ENCODE results near the gene PEPD.
A peak's percentile ranks its signal among the peaks of the same experiment; 100 is the strongest.

The PEPD gene

GRCh38 chr19:33405553-33406461 lies 115.8 kb downstream of the PEPD start:
- peak; percentile 55 to 89 for DNase-seq

DNA sequence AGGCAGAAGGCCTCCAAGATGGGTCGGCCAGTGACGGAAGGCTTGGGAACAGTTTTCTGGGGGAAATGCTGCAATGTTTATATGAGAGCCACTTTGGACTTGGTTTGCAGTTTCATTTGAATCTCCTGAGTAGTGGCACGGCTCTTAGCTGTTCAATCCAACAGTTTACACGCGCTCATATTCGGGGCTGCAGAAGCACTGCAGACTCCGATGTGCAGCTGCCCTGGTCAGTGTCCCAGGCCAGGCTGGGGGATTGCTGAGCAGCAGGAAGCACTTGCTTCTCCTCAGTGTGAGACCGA lies 116.4 kb downstream of the PEPD start:
- DNase-seq = no peak

DNA sequence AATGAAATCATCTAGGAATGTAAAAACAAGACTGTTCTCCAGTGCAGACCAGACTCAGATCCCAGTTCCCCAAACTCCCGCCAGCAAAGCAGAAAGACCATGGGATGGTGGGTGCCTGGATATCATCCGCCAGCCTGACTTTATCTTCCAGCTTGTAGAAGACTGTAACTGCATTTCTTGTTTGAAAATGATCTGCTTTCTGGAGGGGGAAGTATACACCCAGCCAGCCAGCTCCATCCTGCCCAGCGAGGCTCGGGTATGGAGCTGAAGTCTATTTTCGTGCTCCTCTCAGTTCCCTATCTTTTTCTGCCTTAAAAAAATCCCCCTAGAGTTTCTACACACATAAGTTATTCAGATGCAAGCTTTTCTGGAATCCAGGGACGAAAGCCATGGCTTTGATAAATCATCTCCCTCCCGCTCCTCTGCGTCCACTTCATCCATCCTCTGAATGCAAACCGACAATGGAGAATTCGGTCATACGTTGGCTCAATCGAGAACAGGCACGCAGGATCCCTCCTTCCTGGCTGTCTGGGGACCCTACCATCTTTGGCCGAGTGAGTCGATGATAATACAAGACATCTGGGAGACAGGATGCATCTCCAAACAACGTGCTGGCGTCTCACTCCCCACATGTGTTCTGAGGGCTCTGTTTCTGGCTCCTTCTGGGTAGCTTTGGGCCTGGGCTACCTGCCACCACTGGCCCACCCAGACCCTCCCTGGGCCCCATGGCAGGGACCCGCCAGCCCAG lies 116.9 kb downstream of the PEPD start:
- DNase-seq = peak; percentile 31 to 54

GRCh38 chr19:33403973-33404304 lies 117.7 kb downstream of the PEPD start:
- DNase-seq = no peak

GRCh38 chr19:33403221-33403972 lies 118.2 kb downstream of the PEPD start:
- no peak for DNase-seq

- DNase-seq = no peak
Observed at GRCh38 chr19:33402421-33403220, 119.0 kb downstream of the PEPD start.

DNA sequence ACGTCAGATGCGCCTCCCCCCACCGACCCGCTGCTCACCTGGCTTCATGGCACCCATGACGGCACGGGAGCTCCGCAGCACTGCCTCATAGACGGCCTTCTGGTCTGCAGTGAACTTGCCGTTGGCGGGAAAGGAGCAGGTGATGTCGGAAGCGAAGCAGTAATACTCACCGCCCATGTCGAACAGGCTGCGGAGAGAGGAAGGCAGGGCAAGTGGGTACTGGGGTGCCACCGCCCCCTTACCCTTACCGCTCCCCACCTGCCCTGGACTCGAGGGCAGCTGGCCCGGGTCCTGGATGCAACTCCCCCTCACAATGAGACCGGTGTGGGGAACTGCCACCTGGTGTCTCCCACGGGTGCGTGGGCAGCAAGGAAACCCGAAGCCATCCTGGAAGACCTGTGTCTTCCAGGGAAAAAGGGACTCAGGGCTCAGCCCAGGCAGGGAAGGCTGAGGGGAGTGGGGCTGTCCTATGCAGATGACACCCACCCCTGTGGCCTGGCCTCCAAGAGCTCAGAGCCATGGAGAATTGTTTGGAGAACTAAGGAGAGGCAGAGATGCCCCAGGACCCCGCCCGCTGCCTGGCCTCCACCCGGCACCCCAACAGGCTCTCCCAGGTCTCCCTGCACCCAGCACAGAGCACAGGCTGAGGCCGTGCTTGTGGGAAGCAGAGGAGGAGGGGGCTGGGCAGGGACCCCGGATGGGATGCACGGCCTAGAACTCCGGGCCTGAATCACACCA lies 119.7 kb downstream of the PEPD start:
- DNase-seq = no peak

GRCh38 chr19:33400856-33401682 lies 120.5 kb downstream of the PEPD start:
- no peak for DNase-seq

- DNase-seq = no peak
Observed at GRCh38 chr19:33399745-33400681, 121.6 kb downstream of the PEPD start.

- no peak for DNase-seq
Observed at GRCh38 chr19:33399081-33399744, 122.4 kb downstream of the PEPD start.

DNA sequence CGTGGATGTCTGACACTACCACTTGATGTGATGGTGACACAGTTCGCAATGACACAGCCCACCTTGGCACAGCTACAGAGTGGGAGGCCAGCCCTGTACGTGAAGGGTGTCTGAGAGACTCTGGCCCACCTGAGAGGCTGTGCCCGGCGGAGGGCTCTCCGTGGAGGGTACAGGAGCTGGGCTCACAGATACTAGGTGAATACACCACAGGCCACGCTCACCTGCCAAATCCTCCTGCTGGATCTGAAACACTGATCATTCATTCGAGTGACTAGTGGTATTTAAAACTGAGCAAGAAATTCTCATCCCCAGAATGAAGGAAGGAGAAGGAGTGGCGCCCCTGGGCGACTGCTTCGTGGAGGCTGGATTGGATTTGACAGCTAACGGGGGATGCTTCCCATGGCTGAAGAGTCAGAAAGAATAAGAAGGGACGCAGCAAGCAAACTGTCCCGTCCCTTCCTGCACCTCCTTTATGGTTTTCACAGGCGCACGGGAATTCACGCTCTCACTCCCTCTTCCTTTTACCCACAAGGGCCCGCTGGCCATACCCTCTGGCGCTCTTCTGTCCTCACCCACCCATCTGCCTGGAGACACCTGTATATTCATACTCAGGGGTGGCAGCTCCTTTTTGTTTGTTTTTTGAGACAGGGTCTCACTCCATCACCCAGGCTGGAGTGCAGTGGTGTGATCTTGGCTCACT lies 123.1 kb downstream of the PEPD start:
- DNase-seq = no peak

- DNase-seq = no peak
Observed at GRCh38 chr19:33397536-33398360, 123.8 kb downstream of the PEPD start.

- DNase-seq = no peak
Observed at GRCh38 chr19:33396701-33397535, 124.7 kb downstream of the PEPD start.

DNA sequence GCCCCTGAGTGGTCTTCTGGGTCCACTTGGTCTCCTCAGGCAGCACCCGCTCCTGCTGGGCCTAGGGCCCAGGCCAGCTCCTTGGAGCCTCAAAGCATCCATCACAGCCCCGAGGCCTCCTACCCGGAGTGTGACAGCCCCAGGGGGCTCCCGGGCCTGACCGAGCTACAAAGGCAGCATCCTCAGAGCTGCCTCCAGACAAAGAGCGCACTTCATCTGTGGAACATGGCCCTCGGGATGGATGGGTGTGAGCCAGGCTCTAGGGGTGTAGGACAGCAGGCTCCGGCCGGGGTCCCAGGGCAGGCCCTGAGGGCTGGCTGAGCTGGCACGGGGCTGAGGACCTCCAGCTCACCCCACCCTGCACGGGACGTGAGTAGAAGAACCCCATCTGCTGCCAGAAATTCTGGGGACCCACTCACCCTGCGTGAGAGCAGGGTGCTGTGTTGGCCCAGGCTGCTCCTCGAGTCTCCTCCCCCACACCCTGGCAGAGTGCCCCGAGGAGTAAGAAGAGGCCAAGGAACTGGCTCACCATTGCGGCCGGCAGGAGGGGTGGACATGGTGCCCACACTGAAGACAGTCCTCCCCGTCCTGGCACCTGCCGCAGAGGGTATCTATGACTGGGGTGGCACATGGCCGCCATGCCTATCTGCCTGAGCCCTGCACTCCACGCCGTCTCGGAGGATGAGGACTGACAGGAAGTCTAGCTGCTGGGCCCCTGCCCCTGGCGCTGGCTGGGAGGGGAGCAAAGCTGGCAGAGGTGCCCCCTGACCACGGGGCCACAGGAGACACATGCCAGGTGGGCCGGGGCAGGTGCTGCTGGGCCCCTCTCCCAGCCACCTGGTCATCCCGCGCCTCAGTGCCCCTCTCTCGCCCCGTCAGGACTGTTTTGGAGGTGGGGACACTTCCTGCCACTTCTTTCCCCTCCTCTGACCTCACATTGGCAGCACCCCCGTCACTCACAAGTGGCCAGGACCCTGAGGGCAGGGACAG lies 125.7 kb downstream of the PEPD start:
- DNase-seq = no peak
